Activated CD4-positive, alpha-beta T cell treated with anti-CD3 and anti-CD28 coated beads, Interleukin-10, Interleukin-2, amounts not matched to agents 100 ng/mL and 50 ng/mL, durations not matched to agents 16 hours and 8 hours (primary cell): ENCODE data around the gene CHP2.
A peak's percentile ranks its signal among the peaks of the same experiment; 100 is the strongest.
"Not testable (repeated sequence)": the region's sequence is repeated elsewhere in the genome, so short reads cannot be mapped to it uniquely, and the experiment has no call there.

ENCODE experiments used
- DNase-seq: peaks from one replicate; pipeline ENCODE4 v3.0.0-alpha.2; 2020

The CHP2 gene

DNA sequence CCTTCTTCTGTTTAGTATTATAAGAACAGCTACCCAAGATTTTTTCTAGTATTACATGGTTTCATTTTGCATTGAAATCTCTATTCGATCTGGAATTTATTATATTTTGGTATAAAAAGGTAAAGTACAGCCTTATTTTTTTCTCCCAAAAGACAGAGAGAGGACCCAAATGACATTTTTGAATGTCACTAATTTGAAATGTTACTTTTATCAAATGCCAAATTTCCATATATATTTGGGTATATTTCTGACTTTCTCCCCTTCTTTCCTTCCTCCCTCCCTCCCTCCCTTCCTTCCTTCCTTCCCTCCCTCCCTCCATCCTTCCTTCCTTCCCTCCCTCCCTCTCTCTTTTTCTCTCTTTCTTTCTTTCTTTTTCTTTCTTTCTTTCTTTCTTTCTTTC is 6.2 kb upstream of the CHP2 start:
- no peak for DNase-seq

DNA sequence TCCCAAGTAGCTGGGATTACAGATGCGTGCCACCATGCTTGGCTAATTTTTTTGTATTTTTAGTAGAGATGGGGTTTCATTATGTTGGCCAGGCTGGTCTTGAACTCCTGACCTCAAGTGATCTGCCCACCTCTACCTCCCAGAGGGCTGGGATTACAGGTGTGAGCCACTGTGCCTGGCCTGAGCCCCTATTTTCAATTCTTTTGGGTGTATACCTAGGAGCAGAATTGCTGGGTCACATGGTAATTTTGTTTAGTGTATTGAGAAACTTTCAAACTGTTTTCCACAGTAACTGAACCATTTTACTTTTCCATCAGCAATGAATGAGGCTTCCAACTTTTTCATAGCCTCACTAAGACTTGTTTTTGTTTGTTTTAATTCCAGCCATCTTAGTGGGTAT is 3.8 kb upstream of the CHP2 start:
- not testable (repeated sequence) for DNase-seq

DNA sequence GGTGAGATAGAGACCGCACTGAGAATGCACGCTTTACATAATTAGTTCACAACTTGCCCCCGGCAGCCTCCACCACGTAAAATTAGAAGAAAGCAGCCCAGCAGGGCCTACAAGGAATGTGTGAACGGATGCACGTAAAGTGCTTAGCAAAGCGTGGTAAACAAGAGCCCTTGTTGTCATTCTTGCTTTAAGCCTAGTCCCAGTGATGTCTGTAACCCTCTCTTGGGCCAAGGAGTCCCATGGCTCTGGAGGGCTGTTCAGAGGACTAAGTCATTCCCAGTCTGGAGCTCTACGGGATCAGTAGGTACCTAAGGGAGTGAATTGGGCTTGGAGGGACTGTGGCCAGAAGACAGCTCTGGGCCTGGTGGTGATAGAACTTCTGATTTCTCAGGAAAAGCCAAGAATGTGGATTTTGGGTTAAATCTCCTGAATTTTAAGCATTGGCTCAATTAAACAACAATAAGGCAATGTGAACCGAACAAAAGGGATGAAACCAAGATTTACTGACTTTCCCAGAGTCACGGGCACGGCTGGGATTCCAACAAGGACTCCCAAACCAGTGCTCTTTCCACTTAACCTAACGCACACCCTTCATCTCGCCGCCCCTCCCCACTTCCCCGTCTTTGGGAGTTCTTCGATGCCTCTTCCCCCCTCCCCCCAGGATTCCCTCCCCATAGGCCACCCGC is 775 bp upstream of the CHP2 start:
- no peak for DNase-seq

DNA sequence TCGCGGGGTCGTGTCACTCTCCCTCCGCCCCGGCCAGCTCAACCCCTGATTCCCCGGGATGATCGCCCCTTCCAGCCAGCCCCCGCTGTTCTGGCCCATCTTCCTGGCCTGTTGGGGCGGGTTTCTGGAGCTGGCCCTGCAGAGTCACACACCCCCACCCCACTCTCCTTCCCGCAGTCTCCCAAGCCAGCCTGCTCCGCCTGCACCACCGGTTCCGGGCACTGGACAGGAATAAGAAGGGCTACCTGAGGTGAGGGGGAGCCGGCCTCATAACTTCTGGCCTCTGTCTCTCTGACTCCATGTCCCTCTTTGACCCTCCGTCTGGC is 621 bp downstream of the CHP2 start:
- DNase-seq, result no peak

DNA sequence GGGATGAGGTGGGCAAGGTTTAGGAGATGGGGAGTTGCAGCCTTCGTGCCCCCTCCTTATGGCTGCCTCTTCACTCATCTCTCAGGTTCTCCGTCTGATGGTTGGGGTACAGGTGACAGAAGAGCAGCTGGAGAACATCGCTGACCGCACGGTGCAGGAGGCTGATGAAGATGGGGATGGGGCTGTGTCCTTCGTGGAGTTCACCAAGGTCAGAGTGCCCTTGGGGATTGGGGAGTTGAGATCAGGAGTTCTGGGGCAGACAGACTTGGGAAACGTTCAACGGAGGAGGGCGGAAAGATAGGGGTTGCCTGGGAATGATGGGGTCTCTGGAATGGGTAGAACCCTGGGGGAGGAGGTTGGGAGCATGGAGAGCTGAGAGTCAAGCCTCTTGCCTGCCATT is 2.3 kb downstream of the CHP2 start:
- no peak for DNase-seq

DNA sequence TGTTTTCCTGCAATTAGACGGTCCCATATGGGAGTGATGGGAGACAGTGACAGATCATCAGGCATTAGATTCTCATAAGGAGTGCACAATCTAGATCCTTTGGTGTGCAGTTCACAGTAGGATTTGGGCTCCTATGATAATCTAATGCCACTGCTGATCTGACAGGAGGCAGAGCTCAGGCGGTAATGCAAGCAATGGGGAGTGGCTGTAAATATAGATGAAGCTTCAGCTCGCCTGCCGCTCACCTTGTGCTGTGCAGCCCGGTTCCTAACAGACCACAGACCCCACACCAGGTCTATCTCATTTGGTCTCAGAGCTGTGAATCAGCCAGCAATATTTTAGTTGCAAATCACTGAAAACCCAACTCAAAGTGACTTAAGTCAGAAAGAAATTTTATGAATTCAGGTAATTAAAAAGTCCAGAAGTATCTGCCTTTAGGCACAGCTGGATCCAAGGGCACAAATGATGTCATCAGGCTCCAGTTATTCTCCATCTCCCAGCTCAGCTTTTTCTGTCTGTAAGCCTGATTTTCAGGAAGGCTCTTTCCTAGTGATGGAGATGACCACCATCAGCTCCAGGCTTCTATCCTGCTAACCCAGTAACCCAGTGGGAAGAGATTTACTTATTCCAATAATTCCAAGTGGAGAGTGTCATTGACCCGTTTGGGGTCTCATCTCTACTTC is 3.3 kb downstream of the CHP2 start:
- no peak for DNase-seq

DNA sequence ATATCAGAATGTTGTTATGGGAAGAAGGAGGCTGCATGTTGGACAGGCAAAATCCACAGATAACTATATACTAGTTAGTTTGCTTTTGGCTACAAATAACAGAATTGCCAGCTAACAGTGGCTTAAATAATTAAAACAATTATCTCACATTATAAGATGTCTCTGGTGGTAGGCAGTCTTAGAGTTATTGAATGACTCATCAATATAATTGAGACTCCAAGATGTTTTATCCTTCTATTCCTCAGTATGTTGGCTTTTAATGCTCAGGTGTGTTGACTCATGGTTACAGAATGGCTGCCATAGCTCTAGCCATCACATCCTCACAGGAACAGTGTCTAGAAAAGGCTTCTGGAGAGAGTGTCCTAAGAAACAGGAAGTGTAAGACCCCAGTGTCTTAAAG is 11.1 kb downstream of the CHP2 start:
- no peak for DNase-seq

DNA sequence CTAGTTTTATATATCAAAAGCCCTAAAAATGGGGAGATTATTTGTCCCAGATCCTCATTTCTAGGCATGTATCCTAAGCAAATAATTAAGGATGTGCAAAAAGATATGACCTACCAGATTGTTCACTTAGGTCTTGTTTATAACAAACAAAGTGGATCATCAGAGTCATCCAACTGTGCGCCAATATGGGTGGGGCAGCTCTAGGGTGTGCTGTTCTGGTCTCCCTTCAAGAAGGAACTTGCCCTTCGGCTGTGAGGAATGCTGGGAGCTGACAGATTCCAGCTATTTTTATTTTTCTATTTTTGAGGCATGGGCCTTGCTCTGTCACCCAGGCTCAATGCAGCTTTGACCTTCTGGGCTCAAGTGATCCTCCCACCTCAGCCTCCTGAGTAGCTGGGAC is 13.8 kb downstream of the CHP2 start:
- no peak for DNase-seq

DNA sequence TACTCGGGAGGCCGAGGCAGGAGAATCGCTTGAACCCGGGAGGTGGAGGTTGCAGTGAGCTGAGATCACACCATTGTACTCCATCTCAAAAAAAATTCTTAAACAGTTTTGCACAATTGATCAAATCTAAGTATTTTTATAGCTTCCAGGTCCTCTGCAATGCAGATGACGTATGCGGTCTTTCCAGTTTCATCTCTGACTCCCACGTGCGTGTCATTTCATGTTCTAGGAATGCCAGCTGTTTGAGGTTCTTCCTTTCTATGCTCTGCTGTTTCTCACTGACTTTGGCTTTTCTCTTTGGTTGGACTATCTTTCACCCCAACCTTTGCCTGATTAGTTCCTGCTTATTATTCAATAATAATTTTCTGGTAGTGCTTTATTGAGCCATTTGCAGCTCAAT is 16.2 kb downstream of the CHP2 start:
- DNase-seq, result no peak

DNA sequence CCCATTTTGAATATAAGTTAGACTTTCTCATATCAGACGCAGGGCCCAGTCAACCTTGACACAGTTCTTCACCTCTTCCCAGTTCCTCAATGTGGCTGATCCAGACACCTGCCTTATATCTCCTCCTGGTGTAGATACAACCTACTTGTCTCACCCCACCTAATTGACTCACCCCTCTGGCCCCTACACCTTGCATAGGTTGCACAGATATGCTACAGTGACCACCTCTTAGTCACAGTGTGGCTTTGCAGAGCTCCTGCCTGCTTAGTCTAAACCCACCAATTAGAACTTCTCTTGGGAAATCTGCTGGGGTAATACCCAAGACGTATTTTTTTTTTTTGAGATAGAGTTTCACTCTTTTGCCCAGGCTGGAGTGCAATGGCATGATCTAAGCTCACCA is 16.8 kb downstream of the CHP2 start:
- DNase-seq, result no peak

DNA sequence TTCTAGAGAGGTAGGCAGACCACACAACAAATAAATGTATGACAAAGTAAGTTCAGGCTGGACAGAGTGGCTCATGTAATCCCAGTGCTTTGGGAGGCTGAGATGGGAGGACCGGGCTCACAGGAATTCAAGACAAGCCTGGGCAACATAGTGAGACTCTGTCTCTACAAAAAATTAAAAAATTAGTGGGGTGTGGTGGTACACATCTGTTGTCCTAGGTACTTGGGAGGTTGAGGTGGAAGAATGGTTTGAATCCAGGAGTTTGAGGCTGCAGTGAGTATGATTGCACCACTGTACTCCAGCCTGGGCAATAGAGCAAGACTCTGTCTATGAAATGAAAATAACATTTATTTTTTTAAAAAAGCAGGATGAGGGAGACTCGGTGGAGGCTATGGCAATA is 18.5 kb downstream of the CHP2 start:
- DNase-seq, result no peak

DNA sequence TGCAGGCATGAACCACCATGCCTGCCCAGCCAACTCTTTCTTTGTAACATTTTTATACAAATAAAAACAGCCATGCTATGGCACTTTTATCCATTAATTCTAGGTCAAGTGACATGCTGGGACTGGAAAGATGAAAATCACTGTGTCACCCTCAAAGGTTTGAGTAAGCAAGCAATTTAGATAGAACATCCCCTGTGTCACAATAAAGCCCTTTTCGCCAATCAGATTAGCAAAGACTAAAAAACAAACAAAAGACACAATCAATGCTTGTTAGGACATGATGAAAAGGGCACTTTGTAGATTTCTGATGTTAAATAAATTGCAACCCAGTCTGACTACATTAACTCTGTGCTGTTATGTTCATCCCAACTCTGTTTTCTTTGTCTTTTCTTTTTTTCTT is 26.4 kb downstream of the CHP2 start:
- DNase-seq, result no peak

DNA sequence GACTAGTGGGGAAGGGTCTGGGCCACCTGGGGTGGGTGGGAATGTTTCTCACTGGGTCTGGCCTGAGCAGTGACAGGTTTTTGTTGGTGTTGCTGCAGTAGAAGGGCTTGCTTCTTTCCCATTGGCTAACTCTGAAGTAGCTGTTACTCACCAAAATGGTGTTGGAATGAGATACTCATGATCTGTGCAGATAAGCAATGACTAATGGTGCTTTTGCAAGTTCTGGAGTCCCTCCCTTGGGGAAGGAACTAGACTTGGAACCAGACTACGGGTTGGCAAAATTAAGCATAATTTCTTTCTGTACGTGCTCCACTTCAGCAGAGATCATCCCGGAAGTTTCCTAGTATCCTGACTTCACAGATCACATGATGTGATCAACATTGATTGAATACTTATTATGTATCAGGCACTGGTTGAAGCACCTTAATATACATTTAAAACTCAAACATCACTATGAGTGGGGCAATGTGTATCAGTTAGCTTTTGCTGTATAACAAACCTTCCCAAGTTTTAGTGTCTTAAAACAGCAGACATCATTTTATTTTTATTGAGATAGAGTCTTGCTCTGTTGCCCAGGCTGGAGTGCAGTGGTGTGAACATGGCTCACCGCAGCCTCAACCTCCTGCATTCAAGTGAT is 30.1 kb downstream of the CHP2 start:
- DNase-seq, result no peak

DNA sequence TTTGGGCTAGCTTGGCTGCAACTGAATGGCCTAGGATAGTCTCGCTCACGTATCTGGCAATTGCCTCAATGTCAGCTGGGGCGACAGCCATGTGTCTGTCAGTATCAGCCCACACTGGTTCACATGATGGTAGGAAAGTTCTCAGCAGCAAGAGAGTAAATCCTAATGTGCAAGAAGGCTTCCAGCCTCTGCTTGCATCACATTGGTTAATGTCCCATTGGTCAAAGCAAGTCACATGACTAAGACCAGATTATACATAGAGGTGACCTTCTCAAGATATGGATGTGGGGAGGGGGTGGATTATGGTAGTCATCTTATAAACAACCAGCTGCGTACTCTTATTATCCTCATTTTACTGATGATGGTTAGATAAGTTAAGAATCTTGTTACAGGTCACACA is 31.0 kb downstream of the CHP2 start:
- no peak for DNase-seq

DNA sequence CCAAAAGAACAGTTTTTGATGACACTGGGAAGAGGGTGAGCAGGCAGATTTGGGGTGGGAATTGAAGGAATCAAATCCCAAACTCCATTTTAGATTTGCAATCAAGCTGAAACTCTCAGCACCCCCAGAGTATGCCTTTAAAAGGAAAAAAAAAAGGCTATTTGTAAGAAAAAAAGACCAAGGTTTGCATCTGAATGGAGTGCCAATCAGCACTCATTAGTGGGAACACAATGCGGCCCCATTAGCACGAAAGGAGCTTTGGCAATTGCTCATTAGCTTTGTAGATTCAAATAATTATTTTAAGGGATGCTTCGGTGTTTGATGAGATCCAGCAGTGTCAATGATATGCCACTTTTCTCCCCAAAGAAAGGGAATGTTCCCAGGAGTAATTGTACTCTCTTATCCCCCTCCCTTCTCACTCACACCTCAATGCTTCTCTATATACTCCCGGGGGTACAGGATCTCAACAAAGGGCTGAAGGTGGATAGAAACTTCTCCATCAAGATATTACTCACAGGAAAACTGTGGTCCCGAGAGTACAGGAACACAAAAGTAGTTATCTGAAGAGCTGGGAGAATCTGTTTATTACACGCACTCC is 32.2 kb downstream of the CHP2 start:
- no peak for DNase-seq

DNA sequence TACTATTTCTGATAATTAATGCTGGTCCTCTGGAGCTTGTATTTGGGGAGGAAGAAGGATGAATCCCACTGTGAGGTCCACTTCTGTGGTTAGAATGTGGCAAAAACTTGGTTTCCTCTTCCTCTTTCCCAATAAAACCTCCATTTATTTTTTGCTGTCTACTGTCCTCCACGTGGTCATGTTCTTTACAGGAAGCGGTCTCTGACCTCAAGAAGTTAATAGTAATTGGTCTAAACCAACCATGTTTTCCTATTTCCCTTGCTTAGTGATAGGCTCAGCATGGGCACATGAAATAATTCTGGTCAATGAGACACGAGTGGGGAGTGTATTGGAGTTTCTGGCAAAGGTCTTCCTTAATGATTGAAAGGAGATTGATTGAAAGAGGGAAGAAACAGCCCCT is 33.9 kb downstream of the CHP2 start:
- DNase-seq, result no peak

DNA sequence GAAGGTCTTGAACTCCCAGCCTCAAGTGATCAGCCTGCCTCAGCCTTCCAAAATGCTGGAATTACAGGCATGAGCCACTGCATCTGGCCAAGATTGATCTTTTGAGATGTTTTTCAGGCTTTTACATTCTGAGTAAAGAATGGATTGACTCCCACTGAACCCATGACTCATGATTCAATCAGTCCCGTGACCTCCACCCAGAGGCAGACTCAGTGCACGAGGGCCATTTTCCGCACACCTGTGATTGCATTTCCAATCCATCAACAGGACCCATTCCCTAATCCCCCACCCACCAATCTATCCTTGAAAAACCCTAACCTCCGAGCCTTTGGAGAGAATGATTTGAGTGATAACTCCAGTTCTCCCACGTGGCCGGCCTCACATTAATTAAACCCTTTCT is 40.6 kb downstream of the CHP2 start:
- no peak for DNase-seq

DNA sequence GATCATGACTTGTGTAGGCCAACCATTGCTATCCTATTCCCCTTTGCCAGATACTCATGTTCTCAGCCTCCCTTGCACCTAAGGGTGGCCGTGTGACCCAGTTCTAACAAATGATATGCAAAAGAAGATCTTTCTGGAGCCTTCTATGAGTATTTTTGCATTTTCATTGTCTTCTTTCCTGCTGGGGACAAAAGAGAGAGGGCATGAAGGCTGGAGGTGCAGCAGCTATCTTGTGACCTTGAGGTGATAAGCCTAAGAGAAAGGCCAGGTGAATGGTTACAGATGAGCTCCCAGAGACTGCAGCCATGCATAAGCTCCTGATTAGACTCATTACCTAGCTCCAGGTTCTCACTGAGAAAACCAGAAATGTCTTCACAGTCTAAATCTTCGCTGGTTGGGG is 42.1 kb downstream of the CHP2 start:
- no peak for DNase-seq

DNA sequence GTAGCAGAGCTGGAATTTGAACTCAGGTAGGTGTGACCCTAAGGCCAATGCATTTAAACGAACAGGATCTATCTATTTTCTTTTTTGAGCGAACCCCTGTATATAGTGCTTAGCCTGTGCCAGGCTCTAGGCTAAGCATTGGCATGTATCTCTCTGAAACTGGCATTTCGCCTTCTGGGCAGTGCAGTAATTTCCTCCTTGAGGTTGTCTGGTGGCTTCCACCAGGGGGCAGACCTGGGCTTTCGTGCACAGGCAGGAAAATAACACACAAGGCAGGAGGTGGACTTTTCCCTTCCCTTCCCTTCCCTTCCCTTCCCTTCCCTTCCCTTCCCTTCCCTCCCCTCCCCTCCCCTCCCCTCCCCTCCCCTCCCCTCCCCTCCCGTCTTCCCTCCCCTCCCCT is 46.6 kb downstream of the CHP2 start:
- DNase-seq, result peak; percentile 79

DNA sequence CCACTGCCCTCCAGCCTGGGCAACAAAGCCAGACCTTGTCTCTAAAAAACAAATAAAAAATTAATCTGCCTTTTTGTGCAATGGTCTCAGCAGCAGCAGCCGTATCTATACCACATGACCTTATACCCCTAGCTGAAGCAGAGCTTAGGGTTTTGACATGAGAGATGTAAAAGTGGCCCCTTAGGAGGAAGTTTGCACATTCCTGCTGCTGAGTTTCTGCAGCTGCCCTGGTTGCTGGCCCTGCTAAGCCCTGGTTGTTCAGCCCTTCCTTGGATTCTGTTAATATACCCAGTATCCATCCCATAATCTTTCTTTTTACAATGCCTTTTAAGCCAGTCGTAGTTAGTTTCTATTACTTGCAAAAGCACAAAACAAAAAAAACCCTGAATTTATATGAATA is 48.0 kb downstream of the CHP2 start:
- DNase-seq, result no peak

DNA sequence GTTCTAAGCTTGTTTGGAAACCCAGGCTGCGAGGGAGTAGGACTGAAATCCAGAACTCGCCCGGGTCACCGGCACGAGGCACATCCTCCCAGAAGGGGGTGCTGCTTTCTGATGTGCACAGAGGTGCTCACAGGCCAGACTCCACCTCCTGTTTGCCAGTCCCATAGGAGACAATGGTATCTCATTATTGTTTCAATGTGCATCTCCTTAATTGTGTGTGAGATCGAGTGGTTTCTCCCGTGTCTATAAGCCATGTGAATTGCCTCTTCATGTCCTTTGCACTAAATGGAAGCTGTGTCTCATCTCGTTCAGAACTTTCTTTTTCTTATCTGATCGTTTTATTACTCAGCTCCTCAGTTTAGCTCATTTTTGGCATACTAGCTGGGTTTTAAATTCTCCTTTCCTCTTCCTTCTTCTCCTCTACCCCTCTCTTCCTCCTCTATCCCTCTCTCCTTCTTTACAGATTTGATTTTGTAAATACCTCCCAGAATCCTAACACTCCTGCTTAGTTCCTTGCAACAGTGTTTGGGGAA is 48.8 kb downstream of the CHP2 start:
- peak; percentile 80 for DNase-seq

DNA sequence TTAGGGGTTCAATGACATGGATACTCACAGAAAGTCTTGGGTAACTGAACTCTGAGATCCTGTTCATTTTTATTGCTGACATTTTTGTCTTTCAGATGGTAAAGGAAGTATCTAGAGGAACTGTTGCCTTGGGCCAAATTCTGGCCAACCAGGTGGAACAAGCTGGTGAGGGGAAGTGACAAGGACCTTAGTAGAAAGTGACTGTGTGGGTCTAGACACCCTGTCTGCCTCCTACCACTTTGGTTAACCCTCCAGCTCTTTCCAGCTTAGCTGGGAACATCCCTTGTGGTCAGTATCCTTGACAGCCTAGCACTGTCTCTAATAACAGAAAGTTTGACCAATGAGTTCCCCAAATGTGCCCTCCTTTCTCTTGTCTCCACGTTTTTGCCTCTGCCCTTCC is 52.2 kb downstream of the CHP2 start:
- no peak for DNase-seq
